K562 (cell line): ENCODE measurements around the gene TSEN54. TPM values are rescaled to one million over a fixed set of nuclear protein-coding genes. Genes with fewer than 3 reads are reported as not detected.

Experiments
- ARID4B ChIP-seq: sonication (generic); formaldehyde crosslinking; IDR thresholded peaks from 2 replicates; pipeline ENCODE4 v1.8.0; 2022; ENCODE audit warnings: mild to moderate bottlenecking, missing genetic modification reagents
- BRCA1 ChIP-seq, 2 experiments: fragments of 450-650 bp in 1 of 2; sonication (generic) in 1 of 2; formaldehyde crosslinking in 1 of 2; IDR thresholded peaks; 2 replicates each; pipeline versions ENCODE4 v1.5.0 to v1.6.1; 2017 to 2020; ENCODE audit warnings: mild to moderate bottlenecking in 1 of 2, missing genetic modification reagents in 1 of 2
- CBX8 ChIP-seq: fragments of 200-600 bp; sonication (generic); IDR thresholded peaks from 2 replicates; pipeline ENCODE4 v1.6.1; 2012; ENCODE audit warnings: borderline replicate concordance, mixed run types, low read depth, mild to moderate bottlenecking, moderate library complexity, mixed read lengths, low read length, control low read depth, inconsistent platforms; ENCODE audit not compliant: poor library complexity, severe bottlenecking; ENCODE audit errors: extremely low read depth
- CREB1 ChIP-seq, 2 experiments: sonication (generic) in 1 of 2; formaldehyde crosslinking in 1 of 2; IDR thresholded peaks; 2 replicates each; pipeline versions ENCODE4 v1.6.1 to v1.8.0; 2012 to 2022; ENCODE audit warnings: inconsistent platforms in 1 of 2, mild to moderate bottlenecking in 1 of 2, missing genetic modification reagents in 1 of 2, moderate library complexity in 1 of 2
- MEF2A ChIP-seq: IDR thresholded peaks from 2 replicates; pipeline ENCODE4 v1.6.1; 2011; ENCODE audit warnings: low read depth, mild to moderate bottlenecking, low read length, moderate library complexity; ENCODE audit not compliant: control insufficient read depth
- NFIX ChIP-seq: fragments of 250-450 bp; sonication (Bioruptor Pico); IDR thresholded peaks from 2 replicates; pipeline ENCODE4 v1.4.0; 2020; ENCODE audit warnings: low read depth, mild to moderate bottlenecking, moderate library complexity
- PBX2 ChIP-seq, 2 experiments: IDR thresholded peaks in 1 of 2; conservative IDR thresholded peaks in 1 of 2; 2 replicates each; pipeline ENCODE4 v1.6.1; 2016; ENCODE audit warnings: low read depth in 2 of 2, mild to moderate bottlenecking in 1 of 2, missing compliant biosample characterization in 1 of 2, missing genetic modification characterization in 1 of 2, moderate library complexity in 1 of 2
- THRAP3 ChIP-seq: fragments of 450-650 bp; IDR thresholded peaks from 2 replicates; pipeline ENCODE4 v1.6.1; 2016; ENCODE audit warnings: mild to moderate bottlenecking, inconsistent platforms, borderline replicate concordance
- ZNF589 ChIP-seq: fragments of 200-800 bp; sonication (Bioruptor generic); IDR thresholded peaks from 2 replicates; pipeline ENCODE4 v1.6.1; 2016; ENCODE audit warnings: low read depth, missing genetic modification characterization, missing compliant biosample characterization
- ZNF778 ChIP-seq: fragments of 450-650 bp; formaldehyde crosslinking; IDR thresholded peaks from 2 replicates; pipeline ENCODE4 v1.4.0; 2020; ENCODE audit warnings: mild to moderate bottlenecking, moderate library complexity
- polyA plus RNA-seq, 8 experiments: library from polyadenylated mRNA; depleted of rRNA in 4 of 8; stranded (reverse) in 5 of 8; unstranded in 3 of 8; fragments of >200 nt; fragmentation: Nextera tagmentation in 2 of 8; fragmentation: Illumina TruSeq in 1 of 8; extraction: Ambion mirVana in 2 of 8; extraction: Trizol in 1 of 8; gene quantifications; 2 replicates each; pipeline versions ENCODE4 v1.2.1 to v1.2.3, GENCODE V29; 2011 to 2014; ENCODE audit warnings: inconsistent platforms in 1 of 8, missing spikeins in 1 of 8
- total RNA-seq, 7 experiments: library from RNA; depleted of rRNA in 6 of 7; stranded (reverse); fragments of >200 nt in 6 of 7; fragmentation: Illumina TruSeq in 2 of 7; extraction: Trizol in 2 of 7; gene quantifications; 2 replicates each; pipeline versions ENCODE4 v1.2.1 to v1.2.3, GENCODE V29; 2011 to 2021; ENCODE audit warnings: low replicate concordance in 1 of 7

The TSEN54 gene
- total and polyA plus RNA-seq, 9 of the 15 experiments (the other 6 are each of a cell fraction or from before 2014, with no cell fraction given) = 5.9 to 64.3 (median 48.9) TPM

GRCh38 chr17:75504347-75505151 is 11.8 kb upstream of the TSEN54 start (continued):
- TF ChIP-seq ARID4B (CRISPR knock-in tag) = no peak
- no peak for TF ChIP-seq ZNF778 (CRISPR knock-in tag)
- TF ChIP-seq MEF2A = no peak
- no peak for TF ChIP-seq PBX2 (CRISPR knock-in tag; IDR thresholded peaks at IDR 0.05; ENCODE audit: low read depth)
- no peak for TF ChIP-seq PBX2 (tag; conservative IDR thresholded peaks at IDR 0.05; ENCODE audit: low read depth)
- no peak for TF ChIP-seq CREB1 (IDR thresholded peaks at IDR 0.05)
- no peak for TF ChIP-seq CREB1 (CRISPR knock-in tag; IDR thresholded peaks at IDR 0.05)
- no peak for TF ChIP-seq BRCA1 (IDR thresholded peaks at IDR 0.05)
- no peak for TF ChIP-seq BRCA1 (CRISPR knock-in tag; IDR thresholded peaks at IDR 0.05)
- TF ChIP-seq ZNF589 (CRISPR knock-in tag) = no peak
- TF ChIP-seq NFIX (CRISPR knock-in tag) = no peak
- no peak for TF ChIP-seq CBX8
- no peak for TF ChIP-seq THRAP3
